Effector CD4-positive, alpha-beta T cell (primary cell): ENCODE measurements around the gene TNFSF13B.
A peak's percentile ranks its signal among the peaks of the same experiment; 100 is the strongest.
"Not testable (repeated sequence)": the region's sequence is repeated elsewhere in the genome, so short reads cannot be mapped to it uniquely, and the experiment has no call there.

Experiments
- DNase-seq: peaks from one replicate; pipeline ENCODE4 v3.0.0-alpha.2; 2020
- total RNA-seq: gene quantifications from one replicate; lab custom pipeline; 2026; lab: John Stamatoyannopoulos, UW

Gene TNFSF13B, protein sequence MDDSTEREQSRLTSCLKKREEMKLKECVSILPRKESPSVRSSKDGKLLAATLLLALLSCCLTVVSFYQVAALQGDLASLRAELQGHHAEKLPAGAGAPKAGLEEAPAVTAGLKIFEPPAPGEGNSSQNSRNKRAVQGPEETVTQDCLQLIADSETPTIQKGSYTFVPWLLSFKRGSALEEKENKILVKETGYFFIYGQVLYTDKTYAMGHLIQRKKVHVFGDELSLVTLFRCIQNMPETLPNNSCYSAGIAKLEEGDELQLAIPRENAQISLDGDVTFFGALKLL
- 3.9 reads per million, percentile 15 among the genes with 10 or more reads in this experiment for total RNA-seq

DNA sequence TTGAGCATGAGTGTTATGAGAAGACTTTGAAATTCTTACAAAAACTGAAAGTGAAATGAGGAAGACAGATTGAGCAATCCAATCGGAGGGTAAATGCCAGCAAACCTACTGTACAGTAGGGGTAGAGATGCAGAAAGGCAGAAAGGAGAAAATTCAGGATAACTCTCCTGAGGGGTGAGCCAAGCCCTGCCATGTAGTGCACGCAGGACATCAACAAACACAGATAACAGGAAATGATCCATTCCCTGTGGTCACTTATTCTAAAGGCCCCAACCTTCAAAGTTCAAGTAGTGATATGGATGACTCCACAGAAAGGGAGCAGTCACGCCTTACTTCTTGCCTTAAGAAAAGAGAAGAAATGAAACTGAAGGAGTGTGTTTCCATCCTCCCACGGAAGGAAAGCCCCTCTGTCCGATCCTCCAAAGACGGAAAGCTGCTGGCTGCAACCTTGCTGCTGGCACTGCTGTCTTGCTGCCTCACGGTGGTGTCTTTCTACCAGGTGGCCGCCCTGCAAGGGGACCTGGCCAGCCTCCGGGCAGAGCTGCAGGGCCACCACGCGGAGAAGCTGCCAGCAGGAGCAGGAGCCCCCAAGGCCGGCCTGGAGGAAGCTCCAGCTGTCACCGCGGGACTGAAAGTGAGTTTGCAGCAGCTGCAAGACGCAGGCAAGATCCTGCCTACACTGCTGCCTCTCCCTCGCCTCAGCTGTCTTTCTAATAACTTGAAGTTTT lies at the start of gene TNFSF13B:
TNFSF13B (plus strand) TSS at position 118 of the 728 bp plus-strand sequence; CDS start at position 296, 178 bp downstream.
- DNase-seq = peak; percentile 13

GRCh38 chr13:108220041-108220440 lies 49.5 kb upstream of the TNFSF13B start:
- no peak for DNase-seq

- DNase-seq = no peak
These were observed 45.6 kb upstream of the TNFSF13B start for GRCh38 chr13:108223687-108224503.

DNA sequence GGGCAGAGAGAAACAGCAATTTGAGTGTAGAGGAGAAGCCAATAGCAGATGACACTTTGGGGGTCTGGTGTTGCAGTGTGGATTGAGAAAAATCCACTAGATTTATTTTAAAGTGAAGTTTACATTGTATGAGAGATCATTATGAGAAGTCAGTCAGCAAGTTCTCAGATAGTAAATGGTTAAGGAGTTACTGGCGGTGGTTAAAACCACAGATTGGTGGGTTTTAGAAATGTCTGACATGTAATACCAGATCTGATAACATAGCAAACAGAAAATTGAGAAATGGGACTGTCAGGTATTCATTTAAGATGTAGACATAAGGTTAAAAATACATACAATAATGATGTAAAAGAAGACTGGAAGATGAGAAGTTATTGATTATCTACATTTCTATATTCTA lies 44.1 kb upstream of the TNFSF13B start:
- no peak for DNase-seq

GRCh38 chr13:108226184-108226583 lies 43.3 kb upstream of the TNFSF13B start:
- no peak for DNase-seq

GRCh38 chr13:108227651-108228272 lies 41.8 kb upstream of the TNFSF13B start:
- peak; percentile 40 for DNase-seq

GRCh38 chr13:108230377-108230776 lies 39.1 kb upstream of the TNFSF13B start:
- DNase-seq = no peak

DNA sequence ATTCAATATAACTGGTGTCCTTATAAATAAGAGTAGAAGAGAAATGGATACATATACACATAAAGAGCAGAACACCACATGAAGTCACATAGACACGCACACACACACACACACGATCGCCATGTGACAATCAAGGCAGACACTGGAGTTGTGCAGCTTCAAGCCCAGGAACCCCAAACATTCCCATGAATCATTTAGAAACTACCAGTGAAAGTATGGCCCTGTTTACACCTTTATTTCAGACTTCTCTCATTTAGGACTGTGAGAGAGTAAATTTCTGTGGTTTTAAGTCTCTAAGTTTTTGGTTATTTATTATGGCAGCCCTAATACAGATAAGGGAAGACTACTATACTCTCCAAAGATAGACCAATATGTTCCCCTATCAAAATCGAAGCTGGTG lies 20.4 kb upstream of the TNFSF13B start:
- no peak for DNase-seq

DNA sequence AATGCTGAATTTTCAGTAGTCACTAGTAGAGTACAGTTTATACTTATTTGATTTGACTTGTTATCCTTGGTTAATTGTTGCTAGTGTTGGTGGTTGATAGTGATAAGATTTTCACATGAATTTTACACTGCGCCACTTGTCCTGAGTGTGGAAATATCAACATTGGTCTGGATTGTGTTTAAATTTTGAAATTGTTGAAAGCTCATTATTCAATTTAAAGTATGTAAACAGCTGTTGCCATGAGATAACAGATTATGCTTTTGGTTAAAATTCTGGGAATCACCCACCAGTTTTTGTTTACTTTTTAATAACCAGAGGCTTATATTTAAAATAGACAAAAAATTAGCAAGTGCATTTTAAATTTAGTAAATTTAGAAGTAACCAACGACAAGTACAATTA lies 12.3 kb upstream of the TNFSF13B start:
- DNase-seq = no peak

GRCh38 chr13:108263621-108264355 lies 5.7 kb upstream of the TNFSF13B start:
- DNase-seq = no peak

- DNase-seq = no peak
These were observed 3.1 kb upstream of the TNFSF13B start for GRCh38 chr13:108266321-108266990.

DNA sequence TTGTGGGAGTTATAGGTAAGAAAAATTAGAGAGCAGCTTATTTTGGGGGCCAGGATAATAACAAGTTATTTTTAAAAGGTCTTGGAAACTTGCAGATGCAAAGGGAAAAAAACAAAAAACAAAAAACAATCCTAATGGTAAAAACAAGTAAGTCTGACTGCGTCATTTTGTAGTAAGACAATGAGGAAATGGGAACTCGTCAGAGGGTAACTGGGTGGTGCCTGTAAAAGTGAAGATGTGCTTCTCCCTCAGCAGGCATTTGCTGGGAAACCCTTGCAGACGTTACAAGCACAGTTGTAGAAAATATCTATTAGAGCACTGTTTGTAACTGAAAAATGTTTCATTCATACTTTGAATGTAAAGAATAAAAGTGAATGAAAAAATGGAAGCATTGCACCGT lies 2.2 kb upstream of the TNFSF13B start:
- DNase-seq = no peak

DNA sequence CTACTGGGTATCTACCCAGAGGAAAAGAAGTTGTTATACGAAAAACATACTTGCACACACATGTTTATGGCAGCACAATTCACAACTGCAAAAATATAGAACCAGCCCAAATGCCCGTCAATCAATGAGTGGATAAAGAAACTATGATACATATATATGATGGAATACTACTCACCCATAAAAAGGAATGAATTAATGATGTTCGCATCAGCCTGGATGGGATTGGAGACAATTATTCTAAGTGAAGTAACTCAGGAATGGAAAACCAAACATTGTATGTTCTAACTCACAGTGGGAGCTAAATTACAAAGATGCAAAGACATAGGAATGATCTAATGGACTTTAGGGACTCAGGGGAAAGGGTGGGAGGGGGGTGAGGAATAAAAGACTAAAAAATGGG lies 1.7 kb upstream of the TNFSF13B start:
- not testable (repeated sequence) for DNase-seq

DNA sequence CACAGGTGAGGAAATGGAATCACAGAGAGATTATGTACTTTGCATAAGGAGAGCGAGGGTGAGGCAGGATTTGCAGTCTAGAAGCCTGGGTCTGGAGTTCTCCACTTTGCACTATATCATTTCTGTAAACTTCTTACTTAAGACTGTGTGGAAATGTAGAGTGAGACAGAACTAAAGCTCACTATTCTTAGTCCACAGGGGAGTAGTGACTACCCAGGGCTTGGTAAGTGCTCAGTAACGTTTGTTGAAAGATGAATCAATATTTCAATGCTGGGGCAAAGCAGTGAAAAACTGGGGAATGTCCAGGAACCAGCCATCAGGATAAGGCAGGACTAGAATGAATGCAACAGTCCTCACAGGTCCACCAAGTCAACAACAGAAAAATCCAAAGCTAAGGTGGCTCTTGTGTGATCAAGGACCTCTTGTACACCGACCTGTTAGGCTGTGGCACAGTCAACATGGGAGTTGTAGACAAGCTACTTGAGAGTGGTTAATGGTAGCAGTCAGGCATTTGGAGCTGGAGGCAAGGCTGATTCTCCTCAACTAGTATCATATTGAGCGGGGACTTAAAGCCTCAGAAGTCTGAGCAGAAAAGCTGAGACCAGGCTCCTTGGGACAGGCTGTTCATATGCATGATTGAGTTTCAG lies 929 bp upstream of the TNFSF13B start:
- DNase-seq = no peak

DNA sequence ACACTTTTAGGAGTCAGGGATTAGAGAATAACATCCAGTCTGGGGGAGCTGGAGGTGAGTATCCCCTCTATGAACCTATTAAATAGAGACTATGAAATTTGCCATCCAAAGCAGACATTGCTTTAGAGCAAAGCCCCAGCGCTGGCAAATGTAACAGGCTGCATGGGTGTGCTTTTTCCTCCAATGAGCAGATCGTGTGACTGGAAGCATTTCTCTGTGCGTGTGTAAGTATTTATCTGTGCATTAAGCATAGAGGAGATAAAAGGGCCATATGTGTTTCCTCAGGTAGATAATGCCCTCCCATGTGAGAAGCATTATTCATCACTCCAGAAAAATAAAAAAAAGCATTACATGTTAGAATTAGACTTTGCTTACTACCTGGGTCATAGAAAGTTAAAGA lies 924 bp downstream of the TNFSF13B start:
- DNase-seq = no peak

DNA sequence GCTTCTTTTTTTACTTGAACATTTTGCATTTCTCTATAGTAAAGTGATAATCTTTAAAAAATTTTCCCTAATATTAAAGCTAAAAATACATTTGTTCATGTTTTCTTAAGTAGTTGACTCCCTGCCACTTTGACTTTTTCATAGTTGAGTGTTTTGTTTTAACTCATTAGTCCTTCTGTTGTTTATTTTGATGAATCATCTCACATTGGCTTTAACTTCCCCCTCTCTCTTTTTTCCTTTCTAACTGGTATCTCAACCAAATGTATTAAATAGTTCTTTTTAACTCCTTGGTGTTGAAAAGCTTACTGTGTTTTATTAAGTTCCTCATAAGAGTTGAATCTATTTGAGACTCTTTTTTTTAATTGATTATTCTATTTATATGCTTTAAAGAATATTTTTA lies 2.8 kb downstream of the TNFSF13B start:
- DNase-seq = no peak

DNA sequence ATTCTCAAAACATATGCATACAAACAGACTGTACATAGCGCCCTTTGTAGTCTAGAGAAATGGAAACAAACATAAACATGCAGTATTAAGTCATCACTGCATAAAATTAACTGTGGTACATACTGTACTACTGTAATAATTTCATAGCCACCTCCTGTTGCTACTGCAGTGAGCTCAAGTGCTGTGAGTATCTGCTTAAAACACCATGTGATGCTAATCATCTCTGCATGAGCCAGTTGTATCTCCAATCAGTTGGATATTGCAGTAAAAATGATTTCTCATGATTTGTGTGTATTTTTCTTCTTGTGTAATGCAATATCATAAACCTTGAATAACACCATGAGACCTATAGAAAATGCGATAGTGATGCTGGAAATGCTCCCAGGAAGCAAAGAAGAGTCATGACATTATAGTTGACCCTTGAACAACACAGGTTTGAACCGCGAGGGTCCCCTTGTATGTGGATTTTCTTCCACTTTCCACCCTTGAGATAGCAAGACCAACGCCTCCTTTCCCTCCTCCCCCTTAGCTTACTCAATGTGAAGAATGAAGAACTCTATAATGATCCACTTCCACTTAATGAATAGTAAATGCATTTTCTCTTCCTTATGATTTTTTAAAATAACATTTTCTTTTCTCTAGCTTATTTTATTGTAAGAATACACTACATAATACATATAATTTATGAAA lies 4.1 kb downstream of the TNFSF13B start:
- no peak for DNase-seq

DNA sequence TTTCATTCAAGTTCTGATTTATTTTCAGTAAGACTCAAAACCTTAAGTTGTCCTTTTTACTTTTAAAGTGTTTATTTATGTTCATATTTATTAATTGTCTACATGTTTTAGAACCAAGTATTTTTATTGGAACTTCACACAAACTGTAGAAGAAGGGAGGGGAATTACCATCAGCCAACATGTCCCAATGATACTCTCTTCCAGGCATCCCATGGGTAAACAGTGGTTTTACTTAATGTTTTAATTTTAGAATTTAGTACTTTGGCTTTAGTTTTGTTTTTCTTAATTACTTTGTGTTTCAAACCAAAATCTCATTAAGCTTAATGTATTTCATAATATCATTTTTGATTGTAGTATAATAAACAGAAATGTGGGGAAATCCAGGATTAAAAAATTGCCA lies 5.2 kb downstream of the TNFSF13B start:
- no peak for DNase-seq

DNA sequence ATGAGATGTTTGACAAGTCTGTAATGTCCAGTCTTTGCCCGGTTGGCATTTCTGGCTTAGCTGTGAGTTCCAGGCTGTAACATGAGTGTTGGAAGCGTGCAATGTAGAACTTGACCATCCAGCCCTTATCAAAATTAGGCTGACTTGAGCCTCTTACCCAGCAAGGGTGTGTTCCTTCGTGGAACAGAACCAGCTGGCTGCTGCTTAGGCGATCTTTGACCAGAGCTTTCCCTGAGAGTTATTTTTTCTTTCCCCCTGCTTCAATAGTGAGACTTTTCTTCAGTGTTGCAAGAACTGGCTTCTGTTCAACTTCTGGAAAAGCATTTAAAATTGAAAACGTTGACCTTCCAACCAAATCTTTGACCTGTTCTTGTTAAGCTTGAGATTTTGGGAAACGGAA lies 6.5 kb downstream of the TNFSF13B start:
- no peak for DNase-seq

GRCh38 chr13:108278466-108278865 lies 8.9 kb downstream of the TNFSF13B start:
- DNase-seq = no peak
